HepG2 (cell line): ENCODE measurements around the gene CCDC18. TPM values are rescaled to one million over a fixed set of nuclear protein-coding genes. Genes with fewer than 3 reads are reported as not detected.

ENCODE experiments used
- AGO1 ChIP-seq: fragments of 200-400 bp; formaldehyde crosslinking; IDR thresholded peaks from 2 replicates; pipeline ENCODE4 v1.6.1; 2017; ENCODE audit warnings: mild to moderate bottlenecking, low read depth, low read length, moderate library complexity; ENCODE audit not compliant: poor library complexity, severe bottlenecking
- ATF7 ChIP-seq, 2 experiments: fragments of 450-650 bp in 1 of 2; sonication (generic) in 1 of 2; formaldehyde crosslinking in 1 of 2; IDR thresholded peaks; 2 replicates each; pipeline versions ENCODE4 v1.4.0 to v1.6.1; 2016 to 2020; ENCODE audit warnings: antibody characterized with exemption in 1 of 2, mild to moderate bottlenecking in 1 of 2, missing genetic modification reagents in 1 of 2
- CREB1 ChIP-seq, 2 experiments: fragments of 450-650 bp in 1 of 2; IDR thresholded peaks; 2 replicates each; pipeline ENCODE4 v1.6.1; 2016 to 2017; ENCODE audit warnings: control low read depth in 1 of 2, mild to moderate bottlenecking in 1 of 2, missing compliant biosample characterization in 1 of 2, missing genetic modification characterization in 1 of 2
- ERF ChIP-seq: IDR thresholded peaks from 2 replicates; pipeline ENCODE4 v1.6.1; 2018; ENCODE audit warnings: missing biosample characterization, missing genetic modification reagents
- HOXA9 ChIP-seq: sonication (generic); formaldehyde crosslinking; IDR thresholded peaks from 2 replicates; pipeline ENCODE4 v1.8.1; 2022; ENCODE audit warnings: missing genetic modification reagents, mild to moderate bottlenecking, moderate library complexity, borderline replicate concordance
- KDM5A ChIP-seq: fragments of 200-600 bp; sonication (generic); IDR thresholded peaks from 2 replicates; pipeline ENCODE4 v1.7.0; 2018; ENCODE audit warnings: antibody characterized with exemption, mild to moderate bottlenecking, low read length, borderline replicate concordance
- MTF2 ChIP-seq: sonication (generic); formaldehyde crosslinking; IDR thresholded peaks from 2 replicates; pipeline ENCODE4 v1.5.0; 2020; ENCODE audit warnings: missing genetic modification reagents, borderline replicate concordance
- MYPOP ChIP-seq: sonication (generic); formaldehyde crosslinking; IDR thresholded peaks from 2 replicates; pipeline ENCODE4 v1.8.1; 2023; ENCODE audit warnings: mild to moderate bottlenecking, moderate library complexity, missing genetic modification reagents
- SIN3A ChIP-seq: IDR thresholded peaks from 2 replicates; pipeline ENCODE4 v1.6.1; 2011; ENCODE audit warnings: low read depth, mild to moderate bottlenecking, control low read depth, low read length, borderline replicate concordance
- SMARCC2 ChIP-seq: fragments of 450-650 bp; IDR thresholded peaks from 2 replicates; pipeline ENCODE4 v1.6.1; 2017; ENCODE audit warnings: antibody characterized with exemption, mild to moderate bottlenecking
- TCF12 ChIP-seq, 2 experiments: fragments of 450-650 bp in 1 of 2; sonication (generic) in 1 of 2; formaldehyde crosslinking in 1 of 2; IDR thresholded peaks; 2 replicates each; pipeline versions ENCODE4 v1.6.1 to v1.8.0; 2017 to 2022; ENCODE audit warnings: antibody characterized with exemption in 1 of 2, mild to moderate bottlenecking in 1 of 2, missing genetic modification reagents in 1 of 2, moderate library complexity in 1 of 2
- U2AF1 ChIP-seq: fragments of 200-400 bp; formaldehyde crosslinking; optimal IDR thresholded peaks from 2 replicates; pipeline ENCODE3; 2017; ENCODE audit warnings: mild to moderate bottlenecking, low read depth, low read length
- ZBTB20 ChIP-seq: sonication (generic); formaldehyde crosslinking; IDR thresholded peaks from 2 replicates; pipeline ENCODE4 v1.8.1; 2023; ENCODE audit warnings: missing genetic modification reagents, low read depth, mild to moderate bottlenecking, borderline replicate concordance
- ZBTB3 ChIP-seq: sonication (generic); formaldehyde crosslinking; IDR thresholded peaks from 2 replicates; pipeline ENCODE4 v1.4.0; 2020; ENCODE audit warnings: low read depth, mild to moderate bottlenecking, moderate library complexity, missing genetic modification reagents, borderline replicate concordance
- ZFP36 ChIP-seq: fragments of 150-350 bp; IDR thresholded peaks from 2 replicates; pipeline ENCODE4 v1.6.1; 2018; ENCODE audit warnings: borderline replicate concordance, low read length, low read depth; ENCODE audit not compliant: partially characterized antibody
- ZFP62 ChIP-seq: sonication (generic); formaldehyde crosslinking; IDR thresholded peaks from 2 replicates; pipeline ENCODE4 v1.4.0; 2020; ENCODE audit warnings: missing genetic modification reagents
- ZFX ChIP-seq: sonication (generic); formaldehyde crosslinking; IDR thresholded peaks from 2 replicates; pipeline ENCODE4 v1.4.0; 2020; ENCODE audit warnings: mild to moderate bottlenecking, low read depth, missing genetic modification reagents, moderate library complexity
- ZNF276 ChIP-seq: sonication (generic); formaldehyde crosslinking; IDR thresholded peaks from 2 replicates; pipeline ENCODE4 v1.4.0; 2020; ENCODE audit warnings: mild to moderate bottlenecking, low read depth, missing genetic modification reagents
- ZNF367 ChIP-seq: sonication (generic); formaldehyde crosslinking; IDR thresholded peaks from 2 replicates; pipeline ENCODE4 v1.4.0; 2020; ENCODE audit warnings: missing genetic modification reagents, borderline replicate concordance
- ZNF543 ChIP-seq: sonication (generic); formaldehyde crosslinking; IDR thresholded peaks from 2 replicates; pipeline ENCODE4 v1.4.0; 2020; ENCODE audit warnings: mild to moderate bottlenecking, missing genetic modification reagents
- ZSCAN12 ChIP-seq: sonication (generic); formaldehyde crosslinking; IDR thresholded peaks from 2 replicates; pipeline ENCODE4 v1.9.0; 2021; ENCODE audit warnings: mild to moderate bottlenecking, missing genetic modification reagents
- polyA plus RNA-seq, 8 experiments: library from polyadenylated mRNA; depleted of rRNA in 3 of 8; stranded (reverse) in 7 of 8; unstranded in 1 of 8; fragments of >200 nt; fragmentation: Illumina TruSeq in 4 of 8; extraction: Trizol in 4 of 8; gene quantifications; 2 replicates each; pipeline versions ENCODE4 v1.2.1 to v1.2.3, GENCODE V29; 2011 to 2016; ENCODE audit warnings: low read depth in 4 of 8, missing spikeins in 1 of 8, mixed read lengths in 1 of 8; ENCODE audit not compliant: insufficient read depth in 1 of 8
- total RNA-seq, 5 experiments: library from RNA; depleted of rRNA; stranded (reverse); fragments of >200 nt; fragmentation: Illumina TruSeq; extraction: Trizol; gene quantifications; 2 replicates each; pipeline ENCODE4 v1.2.3, GENCODE V29; 2016; ENCODE audit warnings: low read depth in 1 of 5
- TF ChIP-seq, protein P1 (sequence below): sonication (generic); formaldehyde crosslinking; IDR thresholded peaks from 2 replicates; pipeline ENCODE4 v1.5.1; 2020; ENCODE audit warnings: mild to moderate bottlenecking, missing genetic modification reagents

CCDC18 gene
- total and polyA plus RNA-seq, 2 of the 13 experiments (the other 11 are each of a cell fraction or from before 2014, with no cell fraction given), result 1.9 to 18.4 TPM

- TF ChIP-seq MYPOP (CRISPR knock-in tag) (peak; percentile 85), ZSCAN12 (CRISPR knock-in tag) (peak; percentile 87), MTF2 (CRISPR knock-in tag) (no peak), ZFX (CRISPR knock-in tag) (peak; percentile 82), ZFP62 (CRISPR knock-in tag) (0 out of 2 replicates have a peak, but pooled peaks have one; percentile 67), ZBTB20 (CRISPR knock-in tag) (0 out of 2 replicates have a peak, but pooled peaks have one; percentile 53), ZNF543 (CRISPR knock-in tag) (peak; percentile 64; the same call in 1 of the 2 replicates), CREB1 (IDR thresholded peaks at IDR 0.05) (peak; percentile 76), CREB1 (CRISPR knock-in tag; IDR thresholded peaks at IDR 0.05) (peak; percentile 78), AGO1 (no peak), TCF12 (IDR thresholded peaks at IDR 0.05) (no peak), TCF12 (CRISPR knock-in tag; IDR thresholded peaks at IDR 0.05) (peak; percentile 78; the same call in 1 of the 2 replicates), KDM5A (no peak; the same call in 1 of the 2 replicates), HOXA9 (CRISPR knock-in tag) (no peak), SIN3A (peak; percentile 98), ZNF276 (CRISPR knock-in tag) (no peak), ATF7 (IDR thresholded peaks at IDR 0.05) (no peak), ATF7 (CRISPR knock-in tag; IDR thresholded peaks at IDR 0.05) (no peak), ZNF367 (CRISPR knock-in tag) (no peak; the same call in 1 of the 2 replicates), ERF (peak; percentile 38; the same call in 1 of the 2 replicates), U2AF1 (no peak), ZBTB3 (CRISPR knock-in tag) (0 out of 2 replicates have a peak, but pooled peaks have one; percentile 56), SMARCC2 (no peak), ZFP36 (no peak)
- TF ChIP-seq, protein P1, sequence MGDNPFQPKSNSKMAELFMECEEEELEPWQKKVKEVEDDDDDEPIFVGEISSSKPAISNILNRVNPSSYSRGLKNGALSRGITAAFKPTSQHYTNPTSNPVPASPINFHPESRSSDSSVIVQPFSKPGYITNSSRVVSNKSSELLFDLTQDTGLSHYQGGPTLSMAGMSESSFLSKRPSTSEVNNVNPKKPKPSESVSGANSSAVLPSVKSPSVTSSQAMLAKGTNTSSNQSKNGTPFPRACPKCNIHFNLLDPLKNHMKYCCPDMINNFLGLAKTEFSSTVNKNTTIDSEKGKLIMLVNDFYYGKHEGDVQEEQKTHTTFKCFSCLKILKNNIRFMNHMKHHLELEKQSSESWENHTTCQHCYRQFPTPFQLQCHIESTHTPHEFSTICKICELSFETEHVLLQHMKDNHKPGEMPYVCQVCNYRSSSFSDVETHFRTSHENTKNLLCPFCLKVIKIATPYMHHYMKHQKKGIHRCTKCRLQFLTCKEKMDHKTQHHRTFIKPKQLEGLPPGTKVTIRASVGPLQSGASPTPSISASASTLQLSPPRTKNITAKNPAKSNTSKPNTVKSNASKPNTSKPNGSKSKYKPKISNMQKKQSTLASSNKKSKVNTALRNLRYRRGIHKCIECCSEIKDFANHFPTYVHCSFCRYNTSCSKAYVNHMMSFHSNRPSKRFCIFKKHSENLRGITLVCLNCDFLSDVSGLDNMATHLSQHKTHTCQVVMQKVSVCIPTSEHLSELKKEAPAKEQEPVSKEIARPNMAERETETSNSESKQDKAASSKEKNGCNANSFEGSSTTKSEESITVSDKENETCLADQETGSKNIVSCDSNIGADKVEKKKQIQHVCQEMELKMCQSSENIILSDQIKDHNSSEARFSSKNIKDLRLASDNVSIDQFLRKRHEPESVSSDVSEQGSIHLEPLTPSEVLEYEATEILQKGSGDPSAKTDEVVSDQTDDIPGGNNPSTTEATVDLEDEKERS (CRISPR knock-in tag), result peak; percentile 83
These were observed 420 bp upstream of the CCDC18 start, which contains the start of gene TMED5 (continued) for GRCh38 chr1:93179886-93180722.
